NCI-H526 treated with DMSO at 0.1 percent for 48 hours (cell line): ENCODE data around the gene ZNF746.
A peak's percentile ranks its signal among the peaks of the same experiment; 100 is the strongest.

Source experiments
- DNase-seq: peaks from one replicate; lab custom pipeline; 2025; lab: John Stamatoyannopoulos, UW

Gene ZNF746

GRCh38 chr7:149490083-149490760 is 7.4 kb downstream of the ZNF746 start:
- no peak for DNase-seq

- no peak for DNase-seq
Observed at GRCh38 chr7:149489391-149490024, 8.1 kb downstream of the ZNF746 start.

GRCh38 chr7:149479568-149479967 is 18.0 kb downstream of the ZNF746 start:
- DNase-seq: no peak

- no peak for DNase-seq
Observed at GRCh38 chr7:149478754-149479153, 18.9 kb downstream of the ZNF746 start.

GRCh38 chr7:149477494-149478443 is 19.8 kb downstream of the ZNF746 start:
- DNase-seq: no peak

GRCh38 chr7:149476791-149477190 is 20.8 kb downstream of the ZNF746 start:
- no peak for DNase-seq

- no peak for DNase-seq
Observed at GRCh38 chr7:149475121-149476045, 22.2 kb downstream of the ZNF746 start.

GRCh38 chr7:149474309-149475120 is 23.1 kb downstream of the ZNF746 start:
- DNase-seq: no peak

- DNase-seq: no peak
Observed at GRCh38 chr7:149473251-149473650, 24.4 kb downstream of the ZNF746 start.

GRCh38 chr7:149471289-149471953 is 26.2 kb downstream of the ZNF746 start:
- no peak for DNase-seq

- no peak for DNase-seq
Observed at GRCh38 chr7:149469806-149470205, 27.8 kb downstream of the ZNF746 start.

GRCh38 chr7:149468208-149468607 is 29.4 kb downstream of the ZNF746 start:
- DNase-seq: no peak

- DNase-seq: no peak
Observed at GRCh38 chr7:149467321-149467859, 30.2 kb downstream of the ZNF746 start.

GRCh38 chr7:149466364-149466763 is 31.2 kb downstream of the ZNF746 start:
- DNase-seq: no peak

GRCh38 chr7:149463500-149464161 is 34.0 kb downstream of the ZNF746 start:
- DNase-seq: no peak

GRCh38 chr7:149462101-149462520 is 35.5 kb downstream of the ZNF746 start:
- no peak for DNase-seq

- peak; percentile 66 for DNase-seq
Observed at GRCh38 chr7:149460493-149461277, 36.9 kb downstream of the ZNF746 start, which contains the start of gene ZNF777. TSS of gene ZNF777 (minus strand) at chr7:149461062. CDS start at chr7:149456022, 5,040 bp downstream.
